Ammon's horn (tissue), 1 donor: ENCODE measurements around the gene GK2.

Experiments
- DNase-seq: peaks from one replicate; pipeline ENCODE4 v3.0.0-alpha.2; 2016; ENCODE audit warnings: low spot score

Gene GK2

DNA sequence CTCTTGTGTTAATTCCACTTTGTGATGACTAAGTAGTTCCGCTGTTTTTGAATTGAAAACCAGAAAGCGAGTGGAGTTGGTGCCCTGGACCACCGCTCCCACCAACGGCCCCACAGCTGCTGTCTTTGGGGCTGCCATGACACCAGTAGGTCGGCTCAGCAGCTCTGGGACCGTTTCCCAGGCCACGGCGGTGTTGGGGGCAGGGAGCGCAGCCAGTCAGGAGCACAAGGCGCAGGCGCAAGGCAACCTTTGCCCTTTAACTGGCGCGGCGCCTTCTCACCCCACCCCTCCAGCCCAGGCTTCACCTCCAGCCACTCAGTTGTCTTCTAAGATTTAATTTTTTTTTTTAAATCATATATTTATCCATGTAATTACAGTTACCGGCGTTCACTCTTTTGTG is at the start of gene GK2:
GK2 (minus strand) TSS at position 166 of the 400 bp plus-strand sequence; CDS start at position 138, 28 bp downstream.
- no peak for DNase-seq

DNA sequence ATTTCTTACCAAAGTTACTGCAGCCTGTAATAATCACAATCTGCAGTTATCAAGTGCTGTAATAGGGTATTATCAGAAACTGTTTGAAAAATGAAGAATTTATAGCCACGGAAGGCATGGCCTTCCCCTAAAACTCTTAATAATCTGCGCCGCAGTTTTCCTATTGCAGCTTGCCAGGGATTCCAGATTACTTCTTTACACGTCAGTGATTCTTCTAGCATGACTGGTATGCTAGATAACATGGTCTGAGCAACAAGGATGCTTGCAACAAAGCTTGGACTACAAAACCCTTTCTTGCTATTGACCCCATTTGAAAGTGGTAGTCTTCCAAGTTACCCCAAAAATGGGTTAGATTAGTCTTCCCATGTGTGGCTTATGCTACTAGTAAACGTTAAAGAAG is 47.2 kb upstream of the GK2 start:
- DNase-seq = no peak

DNA sequence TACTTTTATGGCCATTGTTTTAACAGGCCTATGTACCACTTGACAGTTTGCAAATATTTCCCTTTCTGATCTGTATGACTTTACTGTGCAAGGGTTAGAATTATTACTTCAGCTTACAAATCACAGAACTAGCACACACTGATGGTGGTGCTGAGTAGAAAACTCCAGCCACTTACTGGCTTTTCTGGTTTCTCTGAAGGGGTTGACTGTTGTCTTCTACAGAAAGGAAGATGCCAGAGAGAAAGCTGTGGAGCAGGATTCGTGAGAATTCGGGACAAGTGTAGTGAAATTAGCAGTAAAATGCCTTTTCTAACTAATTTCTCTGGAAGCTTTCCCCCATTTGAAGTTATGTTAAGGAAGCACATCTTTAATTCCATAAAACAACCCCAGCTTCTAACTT is 46.6 kb upstream of the GK2 start:
- DNase-seq = no peak

DNA sequence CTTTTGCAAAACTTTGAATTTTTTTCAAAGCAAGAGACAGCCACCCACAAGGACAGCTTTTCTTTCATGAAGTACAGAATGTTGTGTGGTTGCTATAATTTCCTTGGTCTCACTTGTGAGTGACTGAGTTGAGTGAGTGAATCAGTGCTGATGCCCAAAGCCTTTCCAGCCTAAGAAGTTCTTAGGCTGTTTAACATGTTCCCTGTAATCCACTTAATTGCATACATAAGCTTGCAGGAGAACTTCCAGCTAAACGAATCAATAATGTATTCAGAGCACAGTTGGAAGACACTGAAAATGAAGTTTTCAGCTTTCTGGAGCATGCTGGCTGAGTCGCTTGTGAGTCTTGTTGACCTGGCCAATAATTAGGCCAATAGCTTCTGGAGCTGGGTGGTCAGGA is 42.0 kb upstream of the GK2 start:
- DNase-seq = no peak

DNA sequence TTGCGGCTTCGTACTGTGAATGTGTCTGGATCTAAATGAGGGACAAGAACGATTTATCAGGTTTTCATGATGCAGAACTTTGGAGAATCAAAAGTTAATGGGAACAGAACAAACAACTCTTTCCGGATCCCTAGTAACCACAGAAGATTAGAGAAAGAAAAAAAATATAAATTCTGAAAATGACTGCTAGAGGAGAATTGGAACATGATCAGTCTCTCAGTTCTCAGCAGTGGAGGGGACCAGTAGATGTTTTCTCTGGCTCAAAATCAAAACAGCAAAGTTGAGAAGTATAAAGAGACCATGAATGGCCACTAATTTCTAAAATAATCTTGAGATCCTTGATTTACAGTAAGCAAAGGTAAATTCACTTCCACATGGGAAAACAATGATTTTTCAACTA is 38.1 kb upstream of the GK2 start:
- no peak for DNase-seq

DNA sequence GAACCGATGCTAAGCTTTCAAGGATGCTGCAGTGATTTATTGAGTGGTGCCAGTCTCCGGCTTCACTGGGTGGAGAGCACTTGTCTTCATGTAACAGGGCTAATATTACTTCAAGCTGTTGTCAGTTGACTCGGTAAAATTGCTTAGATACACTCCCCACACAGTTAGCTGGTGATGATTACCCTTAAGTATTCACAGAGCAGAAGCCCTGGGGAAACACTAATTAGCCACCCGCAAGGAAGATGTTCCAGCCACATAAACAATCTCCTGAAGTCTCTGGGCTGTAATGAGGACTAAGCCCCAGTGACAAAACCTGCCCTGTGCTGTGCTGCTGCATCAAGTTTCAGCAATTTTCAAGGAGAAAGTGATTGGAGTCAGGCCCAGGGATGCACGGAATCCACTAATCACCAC is 37.3 kb upstream of the GK2 start:
- DNase-seq = no peak

DNA sequence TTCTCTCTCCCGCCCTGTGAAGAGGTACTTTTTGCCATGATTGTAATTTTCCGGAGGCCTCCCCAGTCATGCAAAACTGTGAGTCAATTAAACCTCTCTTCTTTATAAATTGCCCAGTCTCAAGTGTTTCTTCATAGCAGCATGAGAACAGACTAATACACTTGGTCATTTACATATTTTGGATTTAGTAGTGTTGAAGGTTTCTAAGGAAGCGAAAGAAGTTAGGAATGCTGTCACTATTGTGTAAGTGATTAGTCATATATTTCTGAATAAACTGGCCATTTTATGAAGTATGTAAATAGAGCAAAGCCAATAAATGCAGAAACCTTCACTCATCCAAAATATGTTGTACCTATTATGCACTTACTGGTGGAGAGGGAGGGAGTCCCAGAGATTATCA is 34.4 kb upstream of the GK2 start:
- no peak for DNase-seq

DNA sequence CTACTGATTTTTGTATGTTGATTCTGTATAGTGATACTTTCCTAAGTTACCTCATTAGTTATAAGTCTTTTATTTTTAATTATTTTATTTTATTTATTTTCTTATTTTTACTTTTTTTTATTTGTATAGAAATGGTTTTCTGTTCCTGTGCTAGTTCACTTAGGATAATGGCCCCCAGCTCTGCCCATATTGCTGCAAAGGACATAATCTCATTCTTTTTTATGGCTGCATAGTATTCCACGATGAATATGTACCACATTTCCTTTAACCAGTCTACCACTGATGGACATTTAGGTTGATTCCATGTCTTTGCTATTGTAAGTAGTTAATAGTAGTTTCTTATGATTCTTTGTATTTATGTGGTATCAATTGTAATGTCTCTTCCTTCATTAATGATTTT is 31.5 kb upstream of the GK2 start:
- DNase-seq = no peak

DNA sequence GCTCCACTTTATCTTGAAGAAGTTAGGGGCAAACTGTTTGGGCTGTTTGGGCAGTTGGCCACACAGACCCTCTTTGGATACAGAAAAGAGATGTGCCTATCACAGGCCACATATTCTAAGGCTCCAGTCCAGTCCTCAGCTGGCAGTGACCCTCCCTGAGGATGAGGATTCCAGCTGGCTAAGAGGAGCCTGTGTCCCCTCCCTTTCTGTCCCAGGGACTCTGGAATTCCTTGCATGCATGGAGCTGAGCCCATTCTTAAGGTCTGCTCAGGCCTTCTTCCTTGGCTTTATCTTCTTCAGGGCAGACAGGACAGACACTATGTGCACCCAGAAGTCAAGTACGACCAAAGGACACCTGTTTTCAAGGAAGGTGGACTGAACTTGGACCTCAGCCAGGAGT is 23.8 kb upstream of the GK2 start:
- no peak for DNase-seq

DNA sequence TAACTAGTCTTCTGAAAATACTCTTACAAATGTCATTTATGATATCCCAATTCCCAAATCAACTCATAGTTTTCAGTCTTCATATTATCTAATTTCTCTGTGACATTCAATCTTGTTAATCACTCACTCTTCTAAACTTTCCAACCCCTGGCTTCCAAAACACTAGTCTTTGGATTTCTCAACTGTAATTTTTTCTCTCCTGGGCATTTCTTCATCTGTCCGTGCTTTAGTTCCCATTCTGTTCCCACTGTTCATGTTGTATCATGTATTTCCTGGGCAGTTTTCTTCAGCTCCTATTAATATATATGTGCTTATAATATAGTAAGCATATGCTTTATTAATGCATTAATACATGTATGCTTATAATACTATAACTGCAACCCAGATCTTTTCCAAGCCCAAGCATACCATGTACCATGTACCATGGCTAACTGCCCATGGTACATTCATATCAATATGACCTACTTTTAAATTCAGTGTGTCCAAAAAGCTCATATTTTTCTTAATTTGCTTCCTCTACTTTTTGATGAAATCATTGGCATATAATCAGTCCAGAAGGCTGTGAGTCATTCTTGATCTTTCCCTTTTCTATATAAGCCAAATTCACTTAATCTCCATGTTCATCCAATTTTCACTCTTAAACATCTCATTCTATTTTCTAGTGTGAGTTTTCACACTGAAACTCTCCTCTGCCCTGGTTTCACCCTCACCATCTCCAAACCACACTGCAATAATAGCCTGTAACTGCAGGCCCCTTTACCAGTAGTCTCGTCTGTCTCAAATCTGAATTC is 21.3 kb upstream of the GK2 start:
- no peak for DNase-seq

DNA sequence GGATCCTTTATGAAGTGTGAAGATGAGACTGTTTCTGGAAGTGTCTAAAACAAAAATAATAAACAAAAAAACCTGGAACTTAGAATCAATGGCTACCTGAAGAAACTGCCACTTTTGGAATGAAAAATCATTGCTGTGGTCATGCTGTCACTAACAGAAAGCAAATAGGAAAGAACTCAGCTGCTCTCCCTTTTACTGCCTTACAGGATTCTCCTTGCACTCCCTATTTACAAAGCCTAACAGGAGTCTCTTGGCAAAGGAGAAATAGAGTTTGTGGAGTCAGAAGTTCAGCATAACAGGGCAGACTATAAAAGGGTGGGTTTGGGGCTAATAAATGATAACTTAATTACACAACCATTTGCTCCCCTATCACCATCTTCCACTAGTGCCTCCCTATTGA is 19.0 kb upstream of the GK2 start:
- DNase-seq = no peak

DNA sequence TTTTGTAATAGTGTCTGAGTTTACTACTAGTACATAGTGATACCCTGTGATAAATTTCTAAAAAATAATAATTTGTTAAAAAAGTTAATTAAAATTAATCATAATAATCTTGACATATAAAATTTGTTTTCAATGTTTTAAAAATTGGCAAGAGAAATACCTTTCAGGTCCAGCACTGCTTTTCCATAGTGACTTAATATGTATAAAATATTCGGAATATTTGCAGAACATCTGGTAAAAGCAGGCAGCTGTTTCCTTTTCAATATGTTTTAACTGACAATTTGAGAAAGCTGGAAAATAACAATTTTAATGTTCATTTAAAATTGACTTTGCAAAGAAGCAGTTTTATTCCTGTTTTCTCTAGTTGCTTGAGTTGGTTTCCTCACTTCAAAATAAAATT is 17.6 kb upstream of the GK2 start:
- DNase-seq = no peak

DNA sequence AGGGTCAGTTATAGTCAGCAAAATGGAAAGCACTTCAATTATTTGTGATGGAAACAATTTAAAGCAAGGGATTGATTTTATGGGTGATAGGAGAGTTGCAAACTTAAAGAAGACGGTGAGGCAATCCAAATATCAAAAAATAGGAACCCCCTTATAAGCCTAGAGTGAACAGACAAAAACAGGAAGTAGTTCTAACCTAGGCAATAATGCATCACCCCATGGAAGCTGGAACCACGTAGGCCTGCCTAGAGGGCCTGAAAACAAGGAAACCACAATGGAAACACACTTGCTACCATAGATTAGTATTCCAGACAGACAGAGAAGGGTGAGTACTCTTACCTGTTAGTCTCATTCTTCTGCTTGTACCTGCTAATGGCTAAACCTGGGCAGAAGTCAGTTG is 13.5 kb upstream of the GK2 start:
- no peak for DNase-seq

DNA sequence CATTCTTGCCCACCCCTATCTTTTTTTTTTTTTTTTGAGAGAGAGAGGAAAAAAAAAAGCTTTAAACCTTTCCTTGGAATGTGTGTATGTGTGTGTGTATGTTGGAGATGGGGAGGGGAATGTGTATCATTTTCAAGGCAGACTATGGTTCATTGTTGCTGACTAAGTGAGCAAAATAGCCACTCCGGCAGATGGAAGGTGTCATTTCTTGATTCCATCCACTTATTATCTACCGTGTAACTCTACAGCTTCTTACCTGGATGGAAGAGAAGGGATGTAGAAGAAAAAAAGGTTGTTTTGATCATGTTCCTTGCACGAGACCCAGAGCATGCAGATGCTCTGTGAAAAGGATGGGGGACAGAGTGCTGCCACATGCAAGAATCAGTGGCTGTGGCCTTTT is 5.9 kb upstream of the GK2 start:
- no peak for DNase-seq

DNA sequence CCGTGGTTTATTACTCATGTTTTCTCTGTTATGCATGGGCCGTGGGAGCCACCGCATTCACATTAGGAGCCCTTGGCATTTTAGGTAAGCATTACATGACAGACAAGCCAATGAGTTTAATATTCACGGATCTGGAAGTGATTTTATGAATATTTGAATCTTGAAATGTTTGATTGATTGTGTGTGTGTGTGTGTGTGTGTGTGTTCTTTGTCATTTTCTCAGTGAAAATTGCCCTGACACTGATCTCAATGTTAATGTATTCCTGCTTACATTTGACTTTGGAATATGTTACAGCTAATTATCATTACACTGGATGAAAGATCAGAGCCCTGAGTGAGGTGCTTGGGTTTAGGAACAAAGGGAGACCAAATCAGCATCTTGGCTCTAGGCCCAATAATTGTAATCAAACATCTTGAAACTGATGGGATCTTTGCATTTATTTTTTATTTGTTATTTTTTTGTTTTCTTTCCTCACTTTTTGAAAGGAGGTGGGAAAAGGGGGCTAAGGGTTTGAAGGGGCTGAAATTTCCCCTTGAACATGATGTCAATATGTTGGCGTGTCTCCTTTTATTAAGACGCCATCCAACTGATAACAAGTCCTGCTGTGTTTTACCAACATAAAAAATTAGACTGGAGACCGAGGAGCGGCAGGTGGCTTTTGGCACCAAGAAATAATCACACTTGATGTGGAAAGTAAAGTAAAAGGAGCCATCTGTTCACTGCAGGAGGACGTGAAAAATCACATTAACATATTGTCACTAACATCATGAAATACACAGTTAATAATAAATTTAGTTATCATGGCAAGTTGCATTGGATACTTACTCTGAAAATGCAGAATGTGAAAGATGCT is 5.2 kb upstream of the GK2 start:
- DNase-seq = no peak

DNA sequence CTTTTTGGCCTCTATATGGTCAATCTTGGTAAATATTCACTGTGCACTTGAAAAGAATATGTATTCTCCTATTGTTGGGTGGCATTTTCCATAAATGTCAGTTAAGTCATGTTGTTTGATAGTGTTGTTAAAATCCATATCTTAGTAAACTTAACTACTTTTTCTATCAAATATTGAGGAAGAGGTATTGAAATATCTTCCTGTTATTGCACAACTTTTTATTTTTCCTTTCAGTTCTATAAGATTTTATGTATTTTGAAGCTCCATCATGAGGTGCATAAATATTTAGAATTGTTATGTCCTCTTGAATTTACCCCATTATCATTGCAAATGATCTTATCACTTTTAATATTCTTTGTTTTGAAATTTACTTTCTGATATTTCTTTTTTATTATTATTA is 3.4 kb downstream of the GK2 start:
- no peak for DNase-seq

DNA sequence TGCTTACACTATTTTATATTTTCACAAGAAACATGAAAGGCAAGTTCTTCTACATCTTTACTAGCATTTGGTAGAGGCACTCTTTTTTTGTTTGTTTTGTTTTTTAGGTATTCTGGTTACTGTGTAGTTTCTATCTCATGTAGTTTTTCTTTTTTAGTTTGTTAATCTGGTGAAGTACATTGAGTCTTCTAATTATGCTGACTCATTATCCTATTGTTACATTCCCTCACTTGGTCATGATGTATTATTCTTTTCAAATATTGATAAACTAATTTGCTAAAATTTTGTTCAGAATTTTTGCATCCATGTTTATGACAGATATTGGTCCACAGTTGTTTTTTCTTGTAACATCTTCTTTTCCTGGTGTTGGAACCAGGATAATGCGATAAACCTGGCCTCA is 4.7 kb downstream of the GK2 start:
- DNase-seq = no peak

DNA sequence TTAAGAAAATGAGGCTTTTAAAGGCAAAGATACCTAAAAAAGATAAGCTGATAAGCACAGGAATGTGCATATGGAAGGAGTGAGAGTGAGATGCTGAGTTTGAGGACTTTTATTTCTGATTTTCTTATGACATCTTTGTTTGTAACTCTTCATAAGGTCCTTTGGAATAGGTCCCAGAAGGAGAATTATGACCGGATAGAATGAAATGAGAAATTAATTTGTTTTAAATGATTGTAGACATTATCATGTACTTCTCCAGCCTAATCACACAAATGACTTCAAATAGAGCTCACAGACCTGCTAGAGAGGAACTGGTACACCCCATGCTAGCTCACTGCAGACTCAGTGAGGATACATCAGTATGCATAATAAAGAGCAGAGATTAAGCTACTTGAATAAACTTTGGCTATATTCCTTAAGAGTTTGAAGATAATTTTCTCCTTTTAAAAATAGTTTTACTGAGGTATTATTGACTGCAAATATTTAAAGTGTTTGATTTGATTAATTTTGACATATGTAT is 5.6 kb downstream of the GK2 start:
- DNase-seq = no peak

DNA sequence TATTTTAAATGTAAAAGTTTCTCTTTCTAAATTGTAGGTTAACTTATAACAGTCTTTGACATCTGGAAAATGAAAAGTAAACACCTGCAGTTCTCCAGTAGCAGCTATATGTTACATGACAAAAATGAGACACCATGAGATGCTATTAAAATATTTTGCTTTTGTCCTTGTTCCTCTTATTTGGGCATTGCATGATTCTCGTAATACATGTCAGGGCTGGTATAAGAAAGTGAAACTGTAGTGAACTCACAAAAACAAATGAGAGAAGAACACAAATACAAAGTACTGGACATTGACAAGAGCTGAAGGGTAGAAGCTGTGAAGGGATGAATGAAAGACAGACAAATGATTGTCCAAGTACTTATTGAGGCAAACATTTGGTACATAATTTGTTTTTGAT is 9.0 kb downstream of the GK2 start:
- DNase-seq = no peak

DNA sequence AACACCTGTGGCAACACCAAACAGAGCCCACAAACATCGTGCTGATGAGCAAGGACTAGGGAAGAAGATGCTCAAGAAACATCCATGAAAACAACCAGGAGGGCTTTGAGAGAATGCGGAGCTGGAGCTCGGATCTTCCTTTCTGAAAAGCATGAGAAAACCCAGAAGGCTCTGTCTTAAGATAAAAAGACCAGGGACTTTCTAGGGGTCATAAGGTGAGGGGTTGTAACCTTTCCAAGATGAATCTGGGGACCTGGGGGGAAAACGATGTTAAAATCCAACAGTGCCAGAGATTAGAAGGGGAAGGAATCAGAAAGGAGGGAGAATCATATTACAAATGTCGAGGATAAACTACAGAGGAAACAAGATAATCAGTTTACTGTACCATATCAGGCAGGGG is 10.1 kb downstream of the GK2 start:
- no peak for DNase-seq

DNA sequence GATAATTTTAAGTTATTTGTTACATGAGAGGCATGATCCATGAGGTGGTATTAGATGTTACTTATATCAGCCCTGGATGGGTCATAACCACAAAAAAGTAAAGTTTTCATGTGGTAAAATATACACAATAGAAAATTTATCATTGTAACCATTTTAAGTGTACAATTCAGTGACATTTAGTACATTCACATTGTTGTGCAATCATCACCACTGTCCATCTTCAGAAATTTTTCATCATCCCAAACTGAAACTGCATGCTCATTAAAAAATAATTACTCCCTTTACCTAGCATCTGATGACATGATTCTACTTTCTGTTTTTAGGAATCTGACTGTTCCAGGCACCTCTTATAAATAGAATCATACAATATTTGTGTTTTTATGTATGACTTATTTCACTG is 11.2 kb downstream of the GK2 start:
- DNase-seq = no peak

DNA sequence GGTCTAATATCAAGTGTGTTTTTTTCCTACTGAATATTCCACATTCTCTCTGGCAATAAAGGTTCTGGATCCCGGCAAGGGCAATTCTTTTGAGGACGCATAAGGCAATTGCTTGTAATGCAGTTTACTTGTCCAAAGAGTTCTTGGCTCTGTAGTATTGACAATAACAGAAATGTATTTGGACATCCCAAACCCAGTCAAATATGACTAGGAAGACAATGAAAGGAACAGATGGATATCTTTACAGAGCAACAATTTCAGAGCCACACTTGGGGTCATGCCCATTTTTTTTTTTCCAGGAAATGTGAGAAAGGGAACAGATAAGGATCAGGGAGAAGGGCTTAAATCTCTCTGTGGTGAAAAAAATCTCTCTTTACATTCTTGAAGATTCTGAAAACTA is 12.2 kb downstream of the GK2 start:
- no peak for DNase-seq

DNA sequence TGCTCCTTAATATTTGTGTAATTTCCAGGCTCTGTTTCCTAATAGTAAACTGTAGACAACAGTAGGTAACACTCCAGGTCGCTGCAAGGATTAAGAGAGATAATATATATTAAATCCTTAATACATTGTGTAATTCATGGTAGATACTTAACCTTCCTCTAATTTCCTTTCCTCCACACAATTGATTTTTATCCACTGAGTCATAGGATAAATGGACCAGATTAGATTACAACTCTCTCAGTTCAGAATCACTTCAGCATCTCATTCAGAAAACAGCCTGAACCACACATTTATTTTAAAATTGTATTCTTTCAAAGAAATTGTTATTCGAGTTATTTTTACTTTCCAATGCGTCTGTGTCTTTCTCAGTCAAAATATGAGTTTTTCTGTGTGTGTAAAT is 17.1 kb downstream of the GK2 start:
- DNase-seq = no peak
